Motor neuron (in vitro differentiated cells): ENCODE results near the gene PITPNC1. TPM values are rescaled to one million over a fixed set of nuclear protein-coding genes. Genes with fewer than 3 reads are reported as not detected.

Source experiments
- ATAC-seq, 8 experiments: fragments of 200-7000 bp; cut with Tn5 transposase; replicated peaks in 6 of 8; 2 replicates each; pipeline ENCODE4 v1.8.0; 2021; ENCODE audit warnings: mild to moderate bottlenecking in 8 of 8, moderate library complexity in 8 of 8
- H3K27ac ChIP-seq, 2 donors: fragments of 250-450 bp; sonication (Bioruptor Pico); 2 replicates each; pipeline ENCODE4 v1.9.0; 2021; ENCODE audit warnings: antibody characterized with exemption in 2 of 2, mild to moderate bottlenecking in 2 of 2, moderate library complexity in 1 of 2
- H3K4me1 ChIP-seq, 2 donors: fragments of 250-450 bp; sonication (Bioruptor Pico); replicated peaks in 1 of 2; 2 replicates each; pipeline ENCODE4 v1.6.1; 2021; ENCODE audit warnings: antibody characterized with exemption in 2 of 2, mild to moderate bottlenecking in 2 of 2, moderate library complexity in 1 of 2
- H3K4me3 ChIP-seq, 5 donors: fragments of 250-450 bp; sonication (Bioruptor Pico); 2 replicates each; pipeline ENCODE4 v1.9.0; 2021; ENCODE audit warnings: antibody characterized with exemption in 5 of 5, mild to moderate bottlenecking in 5 of 5, moderate library complexity in 4 of 5
- WGBS, 10 experiments: fragments of 450-650 bp; shearing (Covaris generic); methylation state at CpG; one replicate each; pipeline ENCODE4 v1.0.0; 2022; 5-methylcytosine and 5-hydroxymethylcytosine counted together
- in situ Hi-C, 9 experiments: fragments of 400-800 bp; cut with MboI; loops; one replicate each; pipeline ENCODE4 v1.15.0; 2021; ENCODE audit warnings: low sequenced_read_pairs in 9 of 9, low pct_unique_long_range_greater_than_20kb in 2 of 9; ENCODE audit not compliant: unreplicated experiment in 9 of 9
- total RNA-seq, 8 experiments: library from RNA; unstranded; fragments of 300-600 nt; gene quantifications; 2 replicates each; pipeline versions ENCODE4 v1.2.3 to v1.2.4, GENCODE V29; 2022

PITPNC1 gene
- total RNA-seq, 8 experiments from 2014 or later, result 8.8 to 67.0 (median 19.7) TPM

GRCh38 chr17:67544364-67544955, 167.4 kb downstream of the PITPNC1 start:
- Histone ChIP-seq H3K27ac (no peak overlapping the region), H3K4me1 (peaks cover 0 to 11% of the 10 kb centered on the region in 2 donors), H3K4me3 (no peak overlapping the region)
- 80 to 100% (median 100%) methylated on average over 1 to 3 of the region's 6 CpGs; no CpG with 5 or more reads in 3 of the 10 experiments for WGBS, 10 experiments
- no peak for ATAC-seq
- in situ Hi-C loops, result no loop called here

GRCh38 chr17:67546578-67547527, 169.8 kb downstream of the PITPNC1 start:
- in situ Hi-C loops, result no loop called here
- 75 to 100% (median 88%) methylated on average over 2 to 10 of the region's 11 CpGs; no CpG with 5 or more reads in 2 of the 10 experiments for WGBS, 10 experiments
- H3K27ac ChIP-seq, result no peak overlapping the region
- H3K4me3 ChIP-seq, result no peak overlapping the region
- peaks cover 0 to 11% of the 10 kb centered on the region in 2 donors for H3K4me1 ChIP-seq
- ATAC-seq, result peak in 4 of 8 experiments; percentile 25 to 97 (median 78)

- Histone ChIP-seq H3K4me1 (peaks cover 0 to 3% of the 10 kb centered on the region in 2 donors), H3K4me3 (no peak overlapping the region), H3K27ac (no peak overlapping the region)
- in situ Hi-C loops, result no loop called here
- 74 to 100% (median 100%) methylated on average over 1 to 3 of the region's 3 CpGs; no CpG with 5 or more reads in 1 of the 10 experiments for WGBS, 10 experiments
- no peak for ATAC-seq
These were observed 171.6 kb downstream of the PITPNC1 start for GRCh38 chr17:67548693-67549092.

- in situ Hi-C loops, result no loop called here
- peak in 5 of 8 experiments; percentile 69 to 90 (median 73) for ATAC-seq
- H3K27ac ChIP-seq, result no peak overlapping the region
- no peak overlapping the region for H3K4me3 ChIP-seq
- WGBS, 10 experiments, result 77 to 100% (median 88%) methylated on average over 1 to 9 of the region's 9 CpGs; no CpG with 5 or more reads in 2 of the 10 experiments
- peaks cover 0 to 3% of the 10 kb centered on the region in 2 donors for H3K4me1 ChIP-seq
These were observed 172.7 kb downstream of the PITPNC1 start for GRCh38 chr17:67549820-67550219.

- H3K27ac ChIP-seq, result no peak overlapping the region
- no peak overlapping the region for H3K4me3 ChIP-seq
- 63 to 100% (median 97%) methylated on average over 1 to 6 of the region's 6 CpGs for WGBS, 10 experiments
- ATAC-seq, result no peak
- no peaks in the 10 kb centered on the region for H3K4me1 ChIP-seq
- in situ Hi-C loops, result no loop called here
These were observed 177.6 kb downstream of the PITPNC1 start for GRCh38 chr17:67554634-67555033.

- in situ Hi-C loops, result no loop called here
- ATAC-seq, result no peak
- Histone ChIP-seq H3K4me1 (no peaks in the 10 kb centered on the region), H3K27ac (no peak overlapping the region), H3K4me3 (no peak overlapping the region)
- 14 to 100% (median 83%) methylated on average over 1 of the region's 1 CpG; no CpG with 5 or more reads in 5 of the 10 experiments for WGBS, 10 experiments
These were observed 178.8 kb downstream of the PITPNC1 start for GRCh38 chr17:67555855-67556254.

GRCh38 chr17:67557052-67557845, 180.2 kb downstream of the PITPNC1 start:
- ATAC-seq, result no peak
- 72 to 100% (median 92%) methylated on average over 1 to 10 of the region's 11 CpGs; no CpG with 5 or more reads in 2 of the 10 experiments for WGBS, 10 experiments
- in situ Hi-C loops, result no loop called here
- peaks cover under 1 to 4% of the 10 kb centered on the region in 2 donors for H3K4me1 ChIP-seq
- no peak overlapping the region for H3K4me3 ChIP-seq
- no peak overlapping the region for H3K27ac ChIP-seq

GRCh38 chr17:67557921-67558320, 180.8 kb downstream of the PITPNC1 start:
- peak in 1 of 8 experiments; percentile 7 for ATAC-seq
- H3K27ac ChIP-seq, result no peak overlapping the region
- peaks cover 4 to 7% of the 10 kb centered on the region in 2 donors for H3K4me1 ChIP-seq
- in situ Hi-C loops, result no loop called here
- 40 to 100% (median 80%) methylated on average over 1 to 4 of the region's 5 CpGs; no CpG with 5 or more reads in 3 of the 10 experiments for WGBS, 10 experiments
- H3K4me3 ChIP-seq, result no peak overlapping the region

- Histone ChIP-seq H3K27ac (no peak overlapping the region), H3K4me3 (no peak overlapping the region), H3K4me1 (peaks cover 4 to 7% of the 10 kb centered on the region in 2 donors)
- 33 to 100% (median 88%) methylated on average over 1 to 3 of the region's 5 CpGs; no CpG with 5 or more reads in 1 of the 10 experiments for WGBS, 10 experiments
- no peak for ATAC-seq
- in situ Hi-C loops, result no loop called here
These were observed 181.8 kb downstream of the PITPNC1 start for GRCh38 chr17:67558740-67559380.

GRCh38 chr17:67559381-67559966, 182.4 kb downstream of the PITPNC1 start:
- WGBS, 10 experiments, result 67 to 96% (median 89%) methylated on average over 3 to 10 of the region's 10 CpGs; no CpG with 5 or more reads in 1 of the 10 experiments
- in situ Hi-C loops, result no loop called here

GRCh38 chr17:67562005-67562404, 184.9 kb downstream of the PITPNC1 start:
- WGBS, 10 experiments, result 31 to 94% (median 56%) methylated on average over 2 to 8 of the region's 10 CpGs; no CpG with 5 or more reads in 1 of the 10 experiments
- peak in 6 of 8 experiments; percentile 69 to 100 (median 100) for ATAC-seq
- H3K4me1 ChIP-seq, result peaks cover 4 to 7% of the 10 kb centered on the region in 2 donors
- H3K4me3 ChIP-seq, result no peak overlapping the region
- in situ Hi-C loops, result no loop called here
- no peak overlapping the region for H3K27ac ChIP-seq

More at GRCh38 chr17:67559381-67559966, 182.4 kb downstream of the PITPNC1 start:
- H3K27ac ChIP-seq, result no peak overlapping the region
- ATAC-seq, result no peak
- no peak overlapping the region for H3K4me3 ChIP-seq
- peaks cover 4 to 7% of the 10 kb centered on the region in 2 donors for H3K4me1 ChIP-seq

GRCh38 chr17:67563692-67564228, 186.7 kb downstream of the PITPNC1 start:
- ATAC-seq, result no peak
- H3K4me3 ChIP-seq, result no peak overlapping the region
- H3K27ac ChIP-seq, result no peak overlapping the region
- H3K4me1 ChIP-seq, result peaks cover 7 to 11% of the 10 kb centered on the region in 2 donors
- in situ Hi-C loops, result no loop called here
